Endothelial cell (in vitro differentiated cells): ENCODE results near the gene MIPEP. TPM values are rescaled to one million over a fixed set of nuclear protein-coding genes. Genes with fewer than 3 reads are reported as not detected.
"Not testable (repeated sequence)": the region's sequence is repeated elsewhere in the genome, so short reads cannot be mapped to it uniquely, and the experiment has no call there.

Experiments
- DNase-seq: peaks from one replicate; pipeline ENCODE4 v3.0.0; 2021; ENCODE audit warnings: low spot score
- H3K27ac Mint-ChIP-seq: one replicate; pipeline ENCODE4 v1.8.0; 2021; ENCODE audit warnings: mixed read lengths, inconsistent platforms; ENCODE audit not compliant: unreplicated experiment
- H3K27me3 Mint-ChIP-seq: one replicate; pipeline ENCODE4 v1.8.0; 2021; ENCODE audit warnings: mild to moderate bottlenecking, moderate library complexity, mixed read lengths, inconsistent platforms; ENCODE audit not compliant: unreplicated experiment
- H3K36me3 Mint-ChIP-seq: one replicate; pipeline ENCODE4 v1.8.0; 2021; ENCODE audit warnings: mild to moderate bottlenecking, low read depth, mixed read lengths, inconsistent platforms; ENCODE audit not compliant: unreplicated experiment
- H3K4me1 Mint-ChIP-seq: one replicate; pipeline ENCODE4 v1.8.0; 2021; ENCODE audit warnings: mild to moderate bottlenecking, mixed read lengths, inconsistent platforms; ENCODE audit not compliant: unreplicated experiment
- H3K4me3 Mint-ChIP-seq: one replicate; pipeline ENCODE4 v1.8.0; 2021; ENCODE audit warnings: mild to moderate bottlenecking, mixed read lengths, inconsistent platforms; ENCODE audit not compliant: unreplicated experiment
- H3K9me3 Mint-ChIP-seq: one replicate; pipeline ENCODE4 v1.8.0; 2021; ENCODE audit warnings: mixed read lengths, inconsistent platforms; ENCODE audit not compliant: unreplicated experiment
- total RNA-seq: library from RNA; stranded (reverse); fragmentation: NEBNext Ultra II Directional; extraction: Animal tissue kit (Norgen Biotek cat#: 25700); gene quantifications from one replicate; pipeline ENCODE4 v1.2.1, GENCODE V29; 2021; ENCODE audit not compliant: unreplicated experiment
- TF ChIP-seq, protein P1 (sequence below): fragments of 200-600 bp; sonication (generic); IDR thresholded peaks from one replicate; pipeline ENCODE4 v1.5.0; 2021; ENCODE audit warnings: antibody characterized with exemption; ENCODE audit not compliant: unreplicated experiment

MIPEP gene
- total RNA-seq, 1 donor from 2014 or later: 8.8 TPM

DNA sequence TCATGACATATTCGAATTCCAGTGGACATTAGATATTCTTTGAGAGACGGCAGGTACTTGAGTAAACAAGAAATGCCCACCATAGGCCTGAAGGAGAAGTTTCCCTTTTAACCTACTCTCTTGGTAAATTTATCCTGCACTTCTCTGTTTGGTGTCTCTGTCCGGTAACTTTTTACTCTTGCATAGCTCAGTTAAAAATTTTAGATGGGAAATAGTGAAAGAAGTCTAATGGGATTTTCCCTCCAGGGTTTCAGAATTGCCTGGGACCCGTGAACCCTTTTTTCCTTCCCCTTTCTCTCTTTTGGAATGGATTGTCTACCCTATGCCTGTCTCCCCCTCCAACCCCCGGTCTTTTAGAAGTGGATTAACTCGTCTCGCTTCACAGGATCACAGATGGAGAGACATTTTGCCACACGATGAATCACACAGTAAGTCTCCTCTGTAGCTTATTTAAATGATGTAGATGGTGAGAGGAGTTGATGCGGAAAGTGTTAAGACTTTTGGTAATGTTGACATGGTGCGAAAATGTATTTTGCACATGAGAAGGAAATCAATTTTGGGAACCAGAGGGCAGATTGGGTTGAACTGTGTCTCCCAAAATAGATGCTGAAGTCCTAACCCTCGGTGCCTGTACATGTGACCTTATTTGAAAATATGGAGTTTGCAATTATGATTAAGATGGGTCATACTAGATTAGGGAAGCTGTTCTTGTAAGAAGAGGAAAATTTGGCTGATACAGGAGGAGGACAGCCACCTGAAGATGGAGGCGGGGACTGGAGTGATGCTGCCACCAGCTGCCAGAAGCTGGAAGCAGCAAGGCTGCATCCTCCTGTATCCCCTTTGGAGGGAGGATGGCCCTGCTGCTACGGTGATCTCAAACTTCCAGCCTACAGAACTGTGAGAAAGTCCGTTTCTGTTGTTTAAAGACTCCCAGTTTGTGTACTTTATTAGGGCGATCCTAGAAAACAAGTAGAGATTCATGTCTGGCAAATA, 711 bp upstream of the MIPEP start:
- Mint-ChIP-seq H3K27me3 (peaks cover 4% of the 10 kb centered on the region), H3K27ac (no peak overlapping the region), H3K9me3 (no peaks in the 10 kb centered on the region), H3K4me1 (peaks cover 10% of the 10 kb centered on the region), H3K36me3 (no peaks in the 10 kb centered on the region), H3K4me3 (peak overlapping the region; percentile 80)
- TF ChIP-seq, protein P1, sequence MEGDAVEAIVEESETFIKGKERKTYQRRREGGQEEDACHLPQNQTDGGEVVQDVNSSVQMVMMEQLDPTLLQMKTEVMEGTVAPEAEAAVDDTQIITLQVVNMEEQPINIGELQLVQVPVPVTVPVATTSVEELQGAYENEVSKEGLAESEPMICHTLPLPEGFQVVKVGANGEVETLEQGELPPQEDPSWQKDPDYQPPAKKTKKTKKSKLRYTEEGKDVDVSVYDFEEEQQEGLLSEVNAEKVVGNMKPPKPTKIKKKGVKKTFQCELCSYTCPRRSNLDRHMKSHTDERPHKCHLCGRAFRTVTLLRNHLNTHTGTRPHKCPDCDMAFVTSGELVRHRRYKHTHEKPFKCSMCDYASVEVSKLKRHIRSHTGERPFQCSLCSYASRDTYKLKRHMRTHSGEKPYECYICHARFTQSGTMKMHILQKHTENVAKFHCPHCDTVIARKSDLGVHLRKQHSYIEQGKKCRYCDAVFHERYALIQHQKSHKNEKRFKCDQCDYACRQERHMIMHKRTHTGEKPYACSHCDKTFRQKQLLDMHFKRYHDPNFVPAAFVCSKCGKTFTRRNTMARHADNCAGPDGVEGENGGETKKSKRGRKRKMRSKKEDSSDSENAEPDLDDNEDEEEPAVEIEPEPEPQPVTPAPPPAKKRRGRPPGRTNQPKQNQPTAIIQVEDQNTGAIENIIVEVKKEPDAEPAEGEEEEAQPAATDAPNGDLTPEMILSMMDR: no peak
- DNase-seq: no peak

DNA sequence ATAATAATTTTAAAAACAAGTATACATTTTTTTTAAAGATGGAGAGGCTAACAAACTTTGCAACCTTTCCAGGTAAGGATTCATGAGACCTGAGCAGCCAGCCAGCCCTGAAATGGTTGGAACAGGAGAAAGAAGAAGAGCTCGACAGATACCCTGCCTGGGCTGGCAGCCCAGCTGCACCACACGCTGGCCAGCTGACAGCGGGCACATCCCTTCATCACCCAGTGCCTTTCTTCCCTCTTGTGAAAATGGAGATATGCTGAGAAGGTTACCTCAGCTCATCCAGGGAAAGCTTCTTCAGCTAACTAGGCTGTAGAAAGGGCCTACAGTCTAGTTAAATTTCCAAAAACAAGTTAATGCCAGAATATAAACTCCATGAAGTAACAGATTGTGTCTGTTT, 4.8 kb downstream of the MIPEP start:
- not testable (repeated sequence) for H3K9me3 Mint-ChIP-seq, H3K36me3 Mint-ChIP-seq, H3K27me3 Mint-ChIP-seq, H3K4me1 Mint-ChIP-seq, H3K27ac Mint-ChIP-seq, DNase-seq, H3K4me3 Mint-ChIP-seq

DNA sequence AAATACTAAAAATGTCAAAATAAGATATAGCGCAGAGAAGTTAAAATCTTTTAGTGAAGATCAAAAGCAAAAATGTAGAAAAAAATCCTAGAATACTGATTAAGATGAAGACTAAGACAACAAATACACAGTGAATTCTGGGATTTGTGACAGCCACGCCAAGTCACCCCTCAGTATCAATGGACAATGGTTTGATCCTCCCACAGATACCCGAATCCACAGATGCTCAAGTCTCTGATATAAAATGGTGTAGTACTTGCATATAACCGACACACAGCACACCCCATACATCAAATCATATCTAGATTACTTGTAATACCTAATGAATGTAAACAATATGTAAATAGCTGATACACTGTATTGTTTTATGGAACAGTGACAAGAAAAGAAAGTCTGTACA, 5.9 kb downstream of the MIPEP start:
- Mint-ChIP-seq H3K36me3 (no peaks in the 10 kb centered on the region), H3K9me3 (no peaks in the 10 kb centered on the region), H3K4me3 (no peak overlapping the region), H3K4me1 (peaks cover 4% of the 10 kb centered on the region), H3K27ac (no peak overlapping the region), H3K27me3 (peaks cover 4% of the 10 kb centered on the region)
- TF ChIP-seq, protein P1: no peak
- DNase-seq: no peak

DNA sequence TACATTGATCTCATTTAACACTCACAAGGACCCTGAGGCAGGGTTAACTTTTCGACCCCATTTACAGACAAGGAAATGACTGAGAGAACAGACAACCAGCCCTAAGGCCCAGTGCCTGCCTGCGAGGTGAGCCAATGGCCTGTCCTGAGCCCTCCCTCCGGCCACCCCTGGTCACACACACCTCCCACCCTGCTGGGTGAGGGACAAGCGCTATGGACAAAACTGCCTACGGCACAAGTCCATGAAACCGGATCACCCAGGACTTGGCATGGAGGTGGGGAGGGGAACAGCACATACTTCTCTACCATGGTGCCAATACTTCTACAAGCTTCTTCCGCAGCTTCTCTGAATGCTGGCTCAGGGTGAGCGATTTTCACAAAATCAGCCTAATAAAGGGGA, 7.8 kb downstream of the MIPEP start:
- not testable (repeated sequence) for H3K36me3 Mint-ChIP-seq, H3K27me3 Mint-ChIP-seq, DNase-seq, H3K9me3 Mint-ChIP-seq, H3K27ac Mint-ChIP-seq, H3K4me1 Mint-ChIP-seq, H3K4me3 Mint-ChIP-seq

DNA sequence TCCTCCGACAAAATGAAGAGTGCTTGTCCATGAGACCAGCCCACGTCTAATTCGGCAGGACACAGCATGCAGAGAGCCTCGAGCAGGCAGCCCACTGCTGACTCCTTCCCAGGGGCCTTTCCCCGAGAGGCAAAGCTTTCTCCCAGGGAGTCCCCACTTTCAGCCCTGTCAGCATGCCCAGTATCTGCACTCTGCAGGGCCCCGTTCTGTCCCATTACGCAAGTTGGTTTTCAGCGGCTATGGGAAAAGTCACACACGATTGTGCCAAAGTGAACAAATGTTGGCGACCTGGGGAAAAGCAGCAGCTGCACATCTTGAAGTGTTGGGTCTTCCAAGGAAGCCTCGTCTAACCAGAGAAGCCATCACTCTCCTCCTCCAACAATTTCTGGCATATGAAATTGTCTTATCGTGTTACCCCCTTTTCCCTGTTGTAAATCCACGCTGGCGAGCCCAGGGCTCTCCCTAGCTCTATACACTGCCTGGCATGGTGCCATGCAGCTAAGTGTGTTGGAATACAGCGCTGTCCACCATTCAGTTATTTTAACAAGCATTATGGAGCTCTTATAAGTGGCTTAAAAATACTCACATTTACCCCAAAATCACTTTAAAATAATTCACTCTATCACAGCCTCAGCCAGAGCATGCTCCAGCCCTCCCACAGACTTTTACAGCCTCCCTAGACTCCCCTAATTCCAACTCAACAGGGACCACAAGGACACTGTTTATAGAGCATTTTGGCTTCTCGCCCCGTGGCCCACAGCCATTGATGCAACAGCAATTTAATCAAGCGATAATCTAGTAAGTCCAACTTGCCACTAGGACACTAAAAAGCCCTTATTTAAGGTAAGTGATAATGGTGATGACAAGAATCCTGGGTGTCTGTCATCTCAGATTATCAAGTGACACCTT, 8.5 kb downstream of the MIPEP start:
- H3K27ac Mint-ChIP-seq, H3K9me3 Mint-ChIP-seq, H3K27me3 Mint-ChIP-seq, DNase-seq, H3K4me3 Mint-ChIP-seq, H3K36me3 Mint-ChIP-seq, H3K4me1 Mint-ChIP-seq: not testable (repeated sequence)

DNA sequence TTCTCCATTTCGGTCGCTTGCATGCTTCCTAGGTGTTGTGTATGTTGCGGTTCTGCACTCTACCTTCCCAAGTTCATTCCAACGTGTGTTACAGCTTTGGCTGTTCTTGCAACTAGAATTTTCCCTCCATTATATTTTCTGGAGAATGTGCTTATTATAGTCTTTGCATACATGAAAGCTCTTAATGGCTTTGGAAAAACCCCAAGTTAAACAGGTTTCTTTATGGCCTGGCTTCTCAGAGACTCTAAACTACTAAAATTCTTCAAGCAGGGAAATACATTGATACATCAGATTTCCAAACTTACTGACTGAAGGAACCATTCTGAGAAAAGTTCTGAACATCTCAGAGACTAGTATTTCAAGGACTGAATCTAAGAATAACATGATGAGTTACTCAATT, 11.9 kb downstream of the MIPEP start:
- TF ChIP-seq, protein P1: no peak
- Mint-ChIP-seq H3K36me3 (no peaks in the 10 kb centered on the region), H3K9me3 (no peaks in the 10 kb centered on the region), H3K4me1 (no peaks in the 10 kb centered on the region), H3K27me3 (peaks cover 2% of the 10 kb centered on the region), H3K4me3 (no peak overlapping the region), H3K27ac (no peak overlapping the region)
- DNase-seq: no peak
